HG03520 (cell line): ENCODE measurements around the gene CCDC50.

Experiments
- ATAC-seq: cut with Tn5 transposase; IDR thresholded peaks from one replicate; pipeline ENCODE4 v1.9.1; 2021; ENCODE audit warnings: mild to moderate bottlenecking, moderate library complexity; ENCODE audit not compliant: unreplicated experiment

The CCDC50 gene

DNA sequence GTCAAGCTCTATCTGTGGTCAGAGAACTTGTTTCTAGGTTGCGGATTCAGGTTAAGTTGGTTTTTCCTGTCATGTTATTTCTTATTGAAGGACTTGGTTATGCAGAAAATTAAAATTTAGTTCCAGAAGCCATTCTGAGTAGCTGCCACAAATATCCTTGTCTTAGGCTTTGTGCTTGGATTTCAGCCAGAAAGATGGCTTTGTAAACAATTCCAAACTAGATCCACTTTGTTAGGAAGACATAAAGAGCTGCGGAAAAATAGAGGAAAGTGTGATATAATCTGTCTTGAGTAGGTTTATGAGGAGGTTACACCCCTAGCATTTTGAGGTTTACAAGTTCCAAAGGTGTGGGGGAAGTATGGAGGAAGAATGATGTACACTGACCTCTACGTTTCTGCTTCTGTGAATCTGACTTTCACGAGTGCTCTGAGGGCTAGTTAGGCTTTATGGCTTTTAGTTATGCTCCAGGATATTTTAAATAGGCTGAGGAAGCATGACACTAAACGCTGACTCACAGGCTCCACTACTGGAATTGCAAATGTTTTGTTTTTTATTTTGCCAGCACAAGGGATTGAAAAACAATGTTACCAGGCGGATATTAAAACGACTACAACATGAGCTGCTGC, 47.4 kb downstream of the CCDC50 start:
- ATAC-seq, result no peak

- no peak for ATAC-seq
These were observed 49.1 kb downstream of the CCDC50 start for GRCh38 chr3:191378142-191378812.

- ATAC-seq, result no peak
These were observed 50.3 kb downstream of the CCDC50 start for GRCh38 chr3:191379446-191379845.

GRCh38 chr3:191380001-191380400, 50.8 kb downstream of the CCDC50 start:
- ATAC-seq, result no peak

GRCh38 chr3:191381303-191381702, 52.1 kb downstream of the CCDC50 start:
- ATAC-seq, result no peak

GRCh38 chr3:191382661-191383060, 53.5 kb downstream of the CCDC50 start:
- ATAC-seq, result peak; percentile 68

GRCh38 chr3:191383124-191383523, 53.9 kb downstream of the CCDC50 start:
- no peak for ATAC-seq

DNA sequence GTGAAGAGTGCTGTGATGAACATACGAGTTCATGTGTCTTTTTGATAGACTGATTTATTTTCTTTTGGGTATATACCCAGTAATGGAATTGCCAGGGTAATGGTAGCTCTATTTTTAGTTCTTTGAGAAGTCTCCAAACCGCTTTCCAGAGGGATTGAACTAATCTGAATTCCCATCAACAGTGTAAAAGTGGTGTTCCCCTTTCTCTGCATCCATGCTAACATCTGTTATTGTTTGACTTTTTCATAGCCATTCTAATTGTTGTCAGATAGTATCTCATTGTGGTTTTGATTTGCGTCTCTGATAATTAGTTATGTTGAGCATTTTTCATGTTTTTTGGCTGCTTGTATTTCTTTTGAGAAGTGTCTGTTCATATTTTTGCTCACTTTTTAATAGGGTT, 55.9 kb downstream of the CCDC50 start:
- ATAC-seq, result no peak

GRCh38 chr3:191387441-191388077, 58.4 kb downstream of the CCDC50 start:
- ATAC-seq, result no peak

DNA sequence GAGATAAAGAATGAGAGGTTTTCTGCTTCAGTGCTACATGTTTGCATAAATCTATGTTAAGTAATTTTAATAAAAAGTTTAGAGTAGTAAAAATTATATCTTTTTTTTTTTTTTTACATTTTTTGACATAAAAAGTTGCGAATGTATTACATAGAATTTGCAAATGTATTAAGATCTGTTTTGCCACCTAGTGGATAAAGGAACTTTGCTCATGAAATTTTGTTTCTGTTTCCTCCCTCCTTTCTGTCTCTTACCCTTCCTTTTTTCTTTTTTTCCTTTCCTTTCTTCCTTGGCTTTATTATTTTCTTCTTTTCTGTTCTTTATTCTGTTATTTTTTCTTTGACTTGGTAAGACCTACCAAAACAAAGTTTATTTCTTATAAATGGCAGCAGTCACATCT, 59.6 kb downstream of the CCDC50 start:
- ATAC-seq, result no peak

DNA sequence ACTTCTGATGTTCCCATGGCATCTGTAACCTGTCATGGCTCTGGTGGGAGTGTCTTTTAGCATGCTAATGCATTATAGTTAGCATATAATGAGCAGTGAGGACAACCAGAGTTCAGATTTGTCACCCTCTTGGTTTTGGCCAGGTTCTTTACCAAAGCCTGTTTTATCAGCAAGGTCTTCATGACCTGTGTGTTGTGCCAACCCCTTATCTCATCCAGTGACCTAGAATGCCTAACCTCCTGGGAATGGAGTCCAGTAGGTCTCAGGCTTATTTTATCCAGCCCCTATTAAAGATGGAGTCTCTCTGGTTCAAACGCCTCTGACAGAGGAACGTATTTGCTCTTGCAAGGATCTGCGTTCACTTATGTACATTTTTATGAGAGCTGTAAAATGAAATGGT, 61.4 kb downstream of the CCDC50 start:
- ATAC-seq, result no peak

DNA sequence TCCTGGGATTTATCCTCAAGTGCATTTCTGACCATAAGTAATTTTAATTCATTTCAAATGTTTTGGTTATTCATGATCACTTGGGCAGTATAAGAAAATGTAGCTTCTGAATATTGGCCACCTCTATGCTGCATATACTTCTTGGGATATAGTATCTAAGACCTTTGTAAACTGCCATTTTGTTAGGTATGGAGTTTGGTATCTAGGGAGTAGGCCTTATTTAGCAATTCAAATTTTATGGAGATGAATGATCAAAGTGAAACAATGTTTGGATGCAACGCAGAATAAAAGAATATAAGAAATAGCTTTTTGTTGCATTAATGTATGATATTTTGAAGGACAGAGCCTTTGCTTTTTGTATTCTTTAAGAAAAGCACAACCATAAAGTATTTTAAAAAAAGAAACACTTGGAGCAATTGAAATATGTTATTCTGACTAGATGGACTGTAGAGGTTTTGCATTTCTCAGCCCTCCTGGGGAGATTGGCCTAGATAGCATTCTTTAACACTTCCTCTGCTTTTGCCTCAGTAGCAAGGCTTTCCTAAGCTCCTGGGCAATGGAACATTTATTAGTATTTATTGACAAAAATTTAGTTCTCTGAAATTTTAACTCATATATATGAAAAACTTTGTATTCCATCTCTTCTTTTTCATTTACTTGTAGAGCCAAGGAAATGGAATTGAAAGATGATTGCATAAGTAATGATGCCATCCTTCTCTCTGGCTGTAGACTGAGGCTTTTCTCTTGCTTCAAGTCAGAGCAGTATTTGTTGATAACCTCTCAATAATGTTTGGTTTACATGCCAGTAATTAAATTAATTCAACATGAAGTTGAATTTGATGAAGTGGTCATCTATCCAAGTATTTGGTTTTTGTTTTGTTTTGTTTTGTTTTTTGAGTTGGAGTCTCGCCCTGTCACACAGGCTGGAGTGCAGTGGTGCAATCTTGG, 62.9 kb downstream of the CCDC50 start:
- ATAC-seq, result no peak

GRCh38 chr3:191393146-191393545, 64.0 kb downstream of the CCDC50 start:
- no peak for ATAC-seq

- no peak for ATAC-seq
These were observed 68.6 kb downstream of the CCDC50 start for GRCh38 chr3:191397771-191398170.

DNA sequence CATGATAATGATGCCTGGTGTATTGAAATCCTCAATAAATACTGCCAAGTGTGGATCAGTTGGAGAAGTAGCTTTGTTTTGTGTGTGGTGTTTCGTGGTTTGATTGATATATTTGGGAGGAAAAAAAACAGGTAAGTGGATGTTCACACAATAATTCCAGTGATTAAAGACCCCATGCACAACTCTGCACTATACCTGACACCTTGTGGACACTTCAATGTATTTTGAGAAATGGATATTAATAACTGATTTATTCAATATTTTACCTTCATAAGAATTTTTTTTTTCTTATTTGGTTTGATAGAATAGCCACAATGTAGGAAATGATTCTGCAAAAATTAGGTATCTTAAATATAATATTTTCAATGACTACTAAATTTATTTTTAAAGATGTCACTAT, 69.4 kb downstream of the CCDC50 start:
- no peak for ATAC-seq

DNA sequence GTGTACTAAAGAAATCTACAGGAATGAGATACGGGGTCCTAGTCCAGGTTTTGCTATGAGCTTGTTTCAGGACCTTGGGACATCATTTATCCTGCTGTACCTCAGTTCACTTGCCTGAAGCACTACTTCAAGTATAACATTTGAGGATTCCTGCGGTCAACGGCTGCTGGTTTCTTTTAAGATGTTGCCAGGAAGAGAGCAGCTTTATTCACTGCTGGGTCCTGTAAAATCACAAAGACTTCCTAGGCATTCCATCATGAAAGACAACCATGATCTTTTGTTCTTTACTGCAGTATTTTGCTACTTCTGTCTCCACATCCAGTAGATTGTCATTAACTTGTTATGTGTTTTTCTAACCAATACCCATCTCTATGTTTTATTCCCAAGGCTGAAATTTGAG, 70.7 kb downstream of the CCDC50 start:
- ATAC-seq, result no peak

DNA sequence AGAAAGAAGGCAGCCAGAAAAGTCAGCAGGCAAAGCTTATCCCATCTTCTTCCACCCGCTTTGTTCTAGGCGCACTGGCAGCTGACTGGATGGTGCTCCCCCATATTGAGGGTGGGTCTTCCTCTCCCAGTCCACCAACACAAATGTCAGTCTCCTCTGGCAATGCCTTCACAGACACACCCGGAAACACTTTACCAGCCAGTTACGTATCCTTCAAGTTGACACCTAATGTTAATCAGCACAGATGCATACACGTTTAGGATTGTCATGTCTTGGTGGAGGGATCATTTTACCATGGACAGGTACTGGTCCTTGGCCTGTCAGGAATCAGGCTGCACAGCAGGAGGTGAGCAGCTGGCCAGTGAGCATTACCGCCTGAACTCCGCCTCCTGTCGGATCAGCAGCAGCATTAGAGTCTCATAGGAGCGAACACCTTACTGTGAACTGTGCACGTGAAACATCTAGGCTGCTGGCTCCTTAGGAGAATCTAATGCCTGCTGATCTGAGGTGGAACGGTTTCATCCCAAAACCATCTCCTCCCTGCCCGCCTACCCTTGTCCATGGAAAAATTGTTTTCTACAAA, 72.7 kb downstream of the CCDC50 start:
- no peak for ATAC-seq

GRCh38 chr3:191409791-191410359, 80.7 kb downstream of the CCDC50 start:
- no peak for ATAC-seq

DNA sequence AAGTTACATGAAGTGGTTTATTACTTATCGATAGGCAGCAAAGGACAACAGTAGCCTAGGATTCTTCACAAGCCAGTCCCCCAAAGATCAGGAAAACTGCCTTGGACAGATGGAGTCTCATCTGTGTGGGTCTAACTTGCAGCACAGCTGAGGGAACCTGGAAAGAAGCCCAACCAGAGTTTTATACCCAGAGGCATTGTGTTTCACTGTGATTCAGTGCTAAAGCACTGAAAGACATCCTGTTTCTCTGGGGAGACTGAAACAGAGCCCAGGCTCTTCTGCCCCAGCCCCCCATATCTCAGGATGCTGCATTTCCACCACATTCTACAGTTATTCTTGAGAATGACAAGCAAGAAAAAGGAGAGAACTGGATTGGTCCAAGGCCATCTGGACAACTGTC, 83.6 kb downstream of the CCDC50 start:
- no peak for ATAC-seq

DNA sequence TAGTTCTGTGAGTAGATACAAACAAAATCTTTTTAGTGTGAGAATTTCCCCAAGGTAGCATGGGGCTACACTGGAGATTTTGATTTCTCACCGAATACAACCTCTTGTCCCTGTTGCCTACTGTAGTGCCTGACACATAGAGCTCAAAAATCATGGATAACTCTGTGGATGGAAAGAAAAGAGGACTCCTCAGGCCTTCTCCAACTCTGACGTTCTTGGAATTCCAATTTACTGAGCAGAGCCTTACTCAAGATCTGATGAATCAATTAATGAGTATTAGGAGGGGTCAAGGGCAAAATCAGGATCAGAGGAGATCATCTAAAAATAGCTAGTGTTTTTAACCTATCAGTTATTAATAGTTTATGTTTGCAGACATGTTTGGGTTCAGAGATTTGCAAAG, 85.1 kb downstream of the CCDC50 start:
- no peak for ATAC-seq

GRCh38 chr3:191414732-191415131, 85.5 kb downstream of the CCDC50 start:
- no peak for ATAC-seq
